GM12872 (cell line): ENCODE results near the gene ZNF892.

Experiments used
- CTCF ChIP-seq: IDR thresholded peaks from 3 replicates; pipeline ENCODE4 v1.5.1; 2011; ENCODE audit warnings: low read depth, mild to moderate bottlenecking, low read length, moderate library complexity; ENCODE audit not compliant: insufficient read depth

ZNF892 gene

GRCh38 chr2:95166065-95166763 is 41.1 kb upstream of the ZNF892 start:
- TF ChIP-seq CTCF, result no peak

- TF ChIP-seq CTCF, result no peak
These were observed 35.4 kb upstream of the ZNF892 start for GRCh38 chr2:95171902-95172301.

- no peak for TF ChIP-seq CTCF
These were observed 33.2 kb upstream of the ZNF892 start for GRCh38 chr2:95174031-95174542.

GRCh38 chr2:95179451-95179850 is 27.9 kb upstream of the ZNF892 start:
- TF ChIP-seq CTCF, result no peak

- TF ChIP-seq CTCF, result no peak
These were observed 25.5 kb upstream of the ZNF892 start for GRCh38 chr2:95181774-95182173.

- no peak for TF ChIP-seq CTCF
These were observed 22.1 kb upstream of the ZNF892 start for GRCh38 chr2:95185197-95185596.

- no peak for TF ChIP-seq CTCF
These were observed 21.3 kb upstream of the ZNF892 start for GRCh38 chr2:95185973-95186372.
